ENCODE results near the gene PFDN1.
A peak's percentile ranks its signal among the peaks of the same experiment; 100 is the strongest.

PFDN1 gene

DNA sequence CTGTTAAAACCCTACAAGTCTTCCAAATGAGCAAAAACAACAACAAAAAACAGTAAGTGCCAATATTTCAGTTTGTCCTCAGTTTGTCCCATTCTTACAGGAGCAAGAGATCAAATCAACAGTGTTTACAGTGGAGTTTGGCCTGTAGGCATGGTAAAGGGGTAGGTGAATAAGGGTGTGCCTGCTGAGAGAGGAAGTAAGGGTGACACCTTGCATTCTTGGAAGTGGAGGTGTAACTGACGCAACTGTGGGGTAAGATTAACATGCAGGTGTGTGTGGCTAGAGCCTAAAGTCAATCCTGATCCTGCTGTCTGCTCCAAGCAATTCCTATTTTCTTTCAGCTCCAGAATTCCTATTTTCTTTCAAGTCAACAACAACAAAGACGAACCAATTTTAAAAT, 43.4 kb downstream of the PFDN1 start:
- no peak for DNase-seq (ENCODE audit: low read depth)

- no peak for DNase-seq (ENCODE audit: low read depth)
Measured at GRCh38 chr5:140258873-140259272, 44.0 kb downstream of the PFDN1 start.

GRCh38 chr5:140258016-140258415, 44.9 kb downstream of the PFDN1 start:
- peak; percentile 34 for DNase-seq (ENCODE audit: low read depth)

DNA sequence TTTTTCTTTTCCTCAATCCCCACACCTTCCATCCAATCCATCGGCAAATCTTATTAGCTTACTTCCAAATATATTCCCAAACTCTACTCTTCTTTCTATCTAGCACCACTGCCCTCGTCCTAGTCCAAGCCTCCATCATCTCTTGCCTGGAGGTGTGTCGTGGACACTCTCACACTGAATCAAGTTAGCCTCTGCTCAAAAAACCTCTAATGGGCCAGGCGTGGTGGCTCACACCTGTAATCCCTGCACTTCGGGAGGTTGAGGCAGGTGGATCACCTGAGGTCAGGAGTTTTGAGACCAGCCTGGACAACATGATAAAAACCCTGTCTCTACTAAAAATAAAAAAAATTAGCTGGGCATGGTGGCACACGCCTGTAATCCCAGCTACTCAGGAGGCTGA, 46.2 kb downstream of the PFDN1 start:
- no peak for DNase-seq (ENCODE audit: low read depth)

DNA sequence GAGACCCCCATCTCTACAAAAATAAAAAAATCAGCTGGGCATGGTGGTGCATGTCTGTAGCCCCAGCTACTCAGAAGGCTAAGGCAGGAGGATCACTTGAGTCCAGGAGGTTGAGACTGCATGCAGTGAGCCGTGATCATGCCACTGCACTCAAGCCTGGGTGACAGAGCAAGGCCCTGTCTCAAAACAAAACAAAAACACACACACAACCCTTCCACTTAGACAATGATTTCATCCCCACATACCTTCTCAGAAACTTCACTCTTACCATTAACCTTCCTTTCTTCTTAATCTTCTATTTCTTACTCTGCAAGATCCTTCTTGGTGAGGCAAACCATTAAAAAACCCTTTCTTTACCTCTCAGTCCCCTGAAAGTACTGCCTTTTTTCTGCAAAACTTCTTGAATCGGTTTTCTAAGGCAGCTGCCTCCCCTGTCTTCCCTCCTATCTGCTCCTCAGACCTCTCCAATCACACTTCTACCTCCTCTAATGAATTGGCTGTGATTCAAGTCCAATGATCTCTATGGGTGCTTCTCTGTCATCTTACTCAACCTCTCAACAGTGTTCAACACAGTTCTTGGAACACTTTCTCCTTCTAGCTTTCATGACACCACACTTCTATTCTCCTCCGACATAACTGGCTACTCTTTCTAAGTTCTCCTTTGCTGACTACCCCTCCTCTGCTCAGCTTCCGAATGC, 47.3 kb downstream of the PFDN1 start:
- no peak for DNase-seq (ENCODE audit: low read depth)

DNA sequence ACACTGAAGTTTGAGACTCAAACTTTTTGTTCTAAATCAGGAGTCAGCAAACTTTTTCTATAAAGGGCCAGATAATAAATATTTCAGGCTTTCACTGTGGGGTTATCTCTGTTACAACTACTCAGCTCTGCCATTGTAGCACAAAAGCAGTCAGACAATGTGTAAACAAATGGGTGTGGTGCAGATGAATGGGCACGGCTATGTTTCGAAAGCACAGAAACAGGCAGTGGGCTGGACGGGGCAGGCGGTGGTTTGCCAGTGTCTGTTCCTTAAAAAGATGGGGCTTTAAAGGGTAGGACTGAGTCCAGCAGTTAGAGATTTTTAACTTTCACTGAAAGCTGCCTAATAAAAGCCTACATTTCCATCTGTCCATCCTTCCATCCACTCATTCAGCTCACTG, 48.9 kb downstream of the PFDN1 start:
- peak; percentile 48 for DNase-seq (ENCODE audit: low read depth)

DNA sequence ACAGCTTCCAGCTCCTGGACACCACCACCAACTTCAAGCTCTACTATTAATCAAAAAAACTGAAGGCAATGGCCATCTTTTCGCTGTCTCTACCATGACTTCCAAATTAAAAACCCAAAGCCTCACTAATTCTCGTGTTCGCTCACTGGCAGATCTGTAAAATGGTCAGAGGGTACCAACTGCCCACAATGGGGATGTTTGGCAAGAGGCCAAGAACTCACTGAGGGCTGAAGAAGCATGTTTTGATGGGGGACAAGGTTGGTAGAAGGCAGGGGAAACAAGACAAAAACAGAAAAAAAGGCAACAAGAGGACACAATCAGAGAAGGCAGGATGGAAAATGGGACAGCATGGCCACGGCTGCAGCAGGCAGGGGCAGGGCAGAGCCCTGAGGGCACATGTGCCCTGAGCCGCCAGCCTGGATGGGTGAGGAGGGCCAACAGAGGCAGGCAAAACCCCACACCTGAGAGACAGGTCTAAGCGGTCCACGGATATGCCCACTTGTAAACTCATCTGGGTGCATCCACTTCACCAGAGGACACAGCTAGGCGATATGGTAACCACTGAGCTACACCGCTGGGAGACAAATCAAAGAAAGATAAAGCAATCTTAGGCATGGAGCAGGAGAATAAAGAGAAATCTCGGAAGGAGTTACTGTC, 50.3 kb downstream of the PFDN1 start:
- DNase-seq (ENCODE audit: low read depth), result no peak

DNA sequence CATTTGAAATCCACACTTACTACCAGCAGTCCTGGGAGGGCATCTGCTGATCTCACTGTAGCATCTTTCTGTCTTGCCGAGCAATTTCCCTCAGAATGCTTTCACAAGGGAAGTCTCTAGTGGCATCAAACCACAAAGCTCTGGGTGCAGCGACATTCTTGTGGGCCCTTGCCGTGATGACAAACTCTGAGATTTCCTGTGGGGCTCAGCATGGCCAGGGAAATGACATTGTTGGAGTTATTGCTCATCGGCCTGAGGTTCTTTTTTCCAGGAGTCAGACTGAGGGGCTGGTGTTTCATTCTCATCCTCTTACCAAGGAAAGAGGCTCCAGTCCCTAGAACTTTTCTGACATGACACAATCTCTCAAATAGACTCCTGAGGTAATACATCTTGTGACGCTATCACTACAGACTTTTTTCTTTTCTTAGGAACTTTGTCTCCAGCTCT, 51.4 kb downstream of the PFDN1 start:
- DNase-seq (ENCODE audit: low read depth), result peak; percentile 99

GRCh38 chr5:140250386-140250785, 52.5 kb downstream of the PFDN1 start:
- DNase-seq (ENCODE audit: low read depth), result no peak

DNA sequence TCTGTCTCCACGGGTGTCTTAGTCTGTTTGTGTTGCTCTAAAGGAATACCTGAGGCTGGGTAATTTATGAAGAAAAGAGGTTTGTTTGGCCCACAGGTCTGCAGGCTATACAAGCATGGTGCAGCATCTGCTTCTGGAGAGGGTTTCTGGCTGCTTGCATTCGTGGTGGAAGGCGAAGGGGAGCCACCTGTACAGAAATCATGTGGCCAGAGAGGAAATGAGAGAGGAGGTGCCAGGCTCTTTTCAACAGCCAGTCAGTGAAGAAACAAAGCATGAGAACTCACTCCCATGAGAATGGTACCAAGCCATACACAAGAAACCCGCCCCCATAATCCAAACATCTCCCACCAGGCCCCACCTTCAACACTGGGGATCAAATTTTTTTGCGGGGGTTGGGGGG, 53.4 kb downstream of the PFDN1 start:
- no peak for DNase-seq (ENCODE audit: low read depth)

- no peak for DNase-seq (ENCODE audit: low read depth)
Measured at GRCh38 chr5:140248414-140248813, 54.5 kb downstream of the PFDN1 start.

DNA sequence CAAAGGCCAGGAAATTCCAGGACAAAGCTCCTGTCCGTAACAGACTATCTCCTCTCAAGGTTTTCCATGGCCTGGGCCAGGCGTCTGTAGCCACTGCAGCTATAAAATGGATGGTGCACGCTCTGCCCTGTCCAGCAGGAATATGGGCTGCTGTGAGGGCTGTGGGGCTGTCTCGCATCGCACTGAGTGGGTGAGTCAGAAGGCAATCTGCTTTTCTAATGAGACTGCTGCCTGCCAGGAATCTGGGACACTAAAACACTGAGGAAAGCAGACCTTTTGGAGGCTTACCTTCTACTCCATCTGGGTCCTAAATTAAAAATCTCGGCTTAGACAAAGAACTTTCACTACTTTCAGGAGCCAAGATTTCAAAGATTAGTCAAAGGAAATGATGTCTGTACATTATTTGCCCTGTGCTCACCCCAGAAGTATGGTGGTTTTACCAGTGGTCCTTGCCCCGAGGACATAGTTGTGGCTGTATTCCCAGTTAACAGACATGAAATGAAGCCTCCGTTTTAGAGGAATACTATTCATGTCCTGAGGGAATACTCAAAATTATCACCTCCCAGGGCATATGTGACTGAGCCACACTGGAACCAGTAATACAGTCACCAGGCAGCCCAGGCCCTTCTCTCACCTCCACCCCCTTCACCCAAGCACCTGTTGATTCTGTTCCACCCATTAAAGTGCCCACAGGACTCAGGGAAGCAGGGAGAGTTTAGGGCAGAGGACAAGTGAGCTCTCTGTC, 56.4 kb downstream of the PFDN1 start:
- peak; percentile 90 for DNase-seq (ENCODE audit: low read depth)

DNA sequence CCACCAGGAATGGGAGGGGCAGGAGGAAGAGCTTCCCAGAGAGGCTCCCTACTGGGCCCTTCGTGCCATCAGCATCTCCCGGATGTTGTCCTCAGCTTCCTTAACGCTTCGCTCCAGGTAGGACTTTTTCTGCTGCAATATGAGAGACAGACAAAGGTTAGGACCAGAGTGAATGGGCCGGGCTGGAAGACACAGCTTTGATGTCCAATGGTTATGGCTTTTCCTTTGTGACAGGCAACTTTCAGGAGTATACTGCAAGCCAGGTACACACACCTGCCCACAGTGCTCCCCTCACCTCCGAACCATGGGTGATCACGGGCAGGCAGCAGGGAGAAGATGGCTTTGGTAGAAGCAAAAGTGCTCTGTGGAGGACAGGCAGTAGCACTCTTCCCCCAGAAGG, 57.0 kb downstream of the PFDN1 start:
- DNase-seq (ENCODE audit: low read depth), result no peak

DNA sequence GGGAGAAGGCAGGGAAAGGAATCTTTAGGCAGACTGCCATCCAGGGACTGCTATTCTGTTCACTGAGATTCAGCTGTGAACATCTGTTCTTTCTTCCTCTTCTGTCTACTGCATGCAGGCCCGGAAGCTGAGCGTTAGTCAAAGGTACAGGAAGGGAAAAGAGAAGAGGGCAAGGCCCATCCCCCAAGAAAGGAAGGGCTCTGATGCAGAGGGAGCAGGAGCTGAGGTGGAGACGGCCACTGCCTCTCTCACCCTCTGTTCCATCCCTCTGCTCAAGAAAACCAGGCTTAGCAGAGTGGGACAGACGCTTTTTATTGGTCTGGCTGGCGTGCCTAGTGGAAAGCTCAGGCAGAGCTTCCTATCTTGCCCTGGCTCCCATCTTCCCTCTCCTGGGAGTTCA, 57.6 kb downstream of the PFDN1 start:
- peak; percentile 68 for DNase-seq (ENCODE audit: low read depth)

GRCh38 chr5:140244525-140245025, 58.3 kb downstream of the PFDN1 start:
- peak; percentile 95 for DNase-seq (ENCODE audit: low read depth)

- DNase-seq (ENCODE audit: low read depth), result no peak
Measured at GRCh38 chr5:140243706-140244250, 59.1 kb downstream of the PFDN1 start.

DNA sequence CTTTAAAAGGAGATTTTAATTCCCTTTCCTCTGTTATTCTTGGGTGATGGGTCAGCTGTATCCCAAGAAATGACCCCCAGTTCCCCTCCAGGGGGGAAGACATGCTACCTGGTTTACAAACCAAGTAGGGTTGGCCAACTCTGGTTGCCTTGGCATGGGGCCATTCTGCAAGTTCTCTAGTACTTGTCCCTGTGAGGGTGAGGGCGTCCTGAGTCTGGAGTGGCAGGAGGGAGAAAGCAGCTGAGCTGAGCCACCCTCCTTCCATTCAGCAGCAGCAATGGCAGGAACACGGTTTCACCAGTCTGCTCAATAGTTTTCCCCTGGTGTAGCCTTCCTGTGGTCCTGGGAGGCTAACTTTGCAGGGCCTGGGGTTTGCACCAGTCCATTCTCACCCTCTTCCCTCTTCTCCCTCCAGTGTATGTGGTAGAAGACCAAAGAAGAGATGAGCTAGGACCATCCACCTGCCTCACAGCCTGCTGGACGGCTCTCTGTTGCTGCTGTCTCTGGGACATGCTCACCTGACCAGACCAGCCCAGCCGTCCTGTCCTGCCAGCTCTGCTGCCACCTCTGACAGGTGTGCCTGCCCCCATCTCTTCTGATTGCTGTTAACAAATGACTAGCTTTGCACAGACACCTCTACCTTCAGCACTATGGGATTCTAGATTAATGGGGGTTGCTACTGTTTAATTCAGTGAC, 59.9 kb downstream of the PFDN1 start:
- DNase-seq (ENCODE audit: low read depth), result no peak

GRCh38 chr5:140242099-140242498, 60.8 kb downstream of the PFDN1 start:
- peak; percentile 52 for DNase-seq (ENCODE audit: low read depth)

- peak; percentile 89 for DNase-seq (ENCODE audit: low read depth)
Measured at GRCh38 chr5:140240987-140241706, 61.8 kb downstream of the PFDN1 start.

DNA sequence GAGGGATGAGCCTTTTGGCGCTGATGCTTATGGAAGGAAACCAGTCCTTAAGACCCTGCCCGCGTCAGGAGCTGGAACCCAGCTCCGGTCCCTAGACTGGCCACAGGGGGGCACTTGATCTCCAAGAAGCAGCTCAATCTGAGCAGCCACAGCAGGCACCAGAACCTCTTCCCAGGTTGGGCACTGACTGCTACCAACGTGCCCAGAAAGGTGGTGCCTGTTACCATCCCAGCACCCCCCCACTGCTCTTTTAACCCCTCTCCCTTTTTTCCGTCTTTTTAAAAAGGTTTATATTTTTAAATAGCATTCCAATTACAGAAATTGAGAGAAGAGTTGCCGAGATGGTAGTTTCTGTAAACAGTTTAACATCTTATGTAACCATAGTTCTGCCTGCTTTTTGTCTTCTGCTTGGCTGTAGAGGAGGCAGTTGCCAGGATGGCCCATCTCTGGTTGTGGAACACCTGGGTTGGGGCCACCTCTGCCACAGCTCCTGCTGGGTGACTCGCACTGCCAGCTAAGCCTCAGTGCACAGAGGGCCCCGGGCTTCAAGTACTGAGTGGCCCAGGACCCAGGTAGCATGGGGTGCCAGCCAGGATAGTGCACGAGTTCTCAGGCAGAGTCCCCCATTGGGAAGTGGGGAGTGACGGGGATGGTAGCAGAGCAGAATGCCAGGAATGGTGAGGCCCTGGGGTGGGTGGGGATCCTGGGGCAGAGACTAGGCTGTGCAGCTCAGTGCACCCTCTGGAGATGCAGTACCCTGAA, 62.8 kb downstream of the PFDN1 start:
- DNase-seq (ENCODE audit: low read depth), result peak; percentile 80

- DNase-seq (ENCODE audit: low read depth), result no peak
Measured at GRCh38 chr5:140239461-140239860, 63.4 kb downstream of the PFDN1 start.

Measured in ELR (cell line).